GM13976 (cell line): ENCODE data around the gene GPR4.

Source experiments
- DNase-seq: peaks from one replicate; pipeline ENCODE4 v3.0.0; 2012; ENCODE audit warnings: low spot score
- CTCF ChIP-seq: IDR thresholded peaks from 2 replicates; pipeline ENCODE4 v1.5.1; 2012; ENCODE audit warnings: borderline replicate concordance, mild to moderate bottlenecking; ENCODE audit not compliant: insufficient read depth; ENCODE audit errors: extremely low read depth, missing control alignments, control extremely low read depth
- in situ Hi-C: fragments of 300-500 bp; cut with MboI; formaldehyde crosslinking; loops from one replicate; pipeline ENCODE4 v1.12.0; 2022; ENCODE audit warnings: low sequenced_read_pairs, mixed read lengths, inconsistent platforms; ENCODE audit not compliant: unreplicated experiment

The GPR4 gene

GRCh38 chr19:45568732-45569131, 33.3 kb downstream of the GPR4 start:
- no peak for TF ChIP-seq CTCF
- DNase-seq: no peak
- in situ Hi-C loops: loop anchor here (10.0 kb wide), 1 partner anchor 134 kb away; no protein-coding TSS in a partner anchor

- no peak for DNase-seq
- TF ChIP-seq CTCF: no peak
- in situ Hi-C loops: loop anchor here (10.0 kb wide), 1 partner anchor 133 kb away; no protein-coding TSS in a partner anchor
Observed at GRCh38 chr19:45567609-45568008, 34.4 kb downstream of the GPR4 start.

- TF ChIP-seq CTCF: no peak
- peak; percentile 34 for DNase-seq
Observed at GRCh38 chr19:45564131-45564780, 37.8 kb downstream of the GPR4 start.

GRCh38 chr19:45560686-45561085, 41.3 kb downstream of the GPR4 start:
- TF ChIP-seq CTCF: no peak
- in situ Hi-C loops: loop anchor here (10.0 kb wide), 1 partner anchor 126 kb away; no protein-coding TSS in a partner anchor
- no peak for DNase-seq

More at GRCh38 chr19:45564131-45564780, 37.8 kb downstream of the GPR4 start:
- in situ Hi-C loops: loop anchor here (10.0 kb wide), 1 partner anchor 129 kb away; no protein-coding TSS in a partner anchor

GRCh38 chr19:45560038-45560437, 42.0 kb downstream of the GPR4 start:
- DNase-seq: no peak
- in situ Hi-C loops: loop anchor here (10.0 kb wide), 1 partner anchor 125 kb away; no protein-coding TSS in a partner anchor
- TF ChIP-seq CTCF: no peak

GRCh38 chr19:45558399-45558878, 43.6 kb downstream of the GPR4 start:
- peak; percentile 88 for DNase-seq
- TF ChIP-seq CTCF: peak; percentile 70
- in situ Hi-C loops: no loop called here

- no peak for DNase-seq
- in situ Hi-C loops: no loop called here
- TF ChIP-seq CTCF: no peak
Observed at GRCh38 chr19:45556835-45557234, 45.2 kb downstream of the GPR4 start.
